Omental fat pad (tissue), 4 donors: Measurements from ENCODE around the gene CSGALNACT2. TPM values are rescaled to one million over a fixed set of nuclear protein-coding genes. Genes with fewer than 3 reads are reported as not detected.

Source experiments
- ATAC-seq: fragments of 150-250 bp; one replicate; pipeline ENCODE4 v1.9.1; 2016; ENCODE audit warnings: mild to moderate bottlenecking, moderate library complexity; ENCODE audit not compliant: low FRiP score
- DNase-seq: peaks from one replicate; pipeline ENCODE4 v3.0.0-alpha.2; 2019; ENCODE audit warnings: low spot score
- total RNA-seq, 4 donors: library from RNA; depleted of rRNA; stranded (reverse); fragments of >200 nt; gene quantifications; one replicate each; pipeline ENCODE4 v1.1.0, GENCODE V29; 2016
- TF ChIP-seq, protein P1 (sequence below), 3 donors: fragments of 450-650 bp; IDR thresholded peaks; one replicate each; pipeline ENCODE4 v1.5.1; 2016 to 2017; ENCODE audit warnings: antibody characterized with exemption in 3 of 3, mild to moderate bottlenecking in 3 of 3, moderate library complexity in 2 of 3

The CSGALNACT2 gene
- total RNA-seq, 4 donors from 2014 or later: 22.0 to 45.8 (median 37.9) TPM

DNA sequence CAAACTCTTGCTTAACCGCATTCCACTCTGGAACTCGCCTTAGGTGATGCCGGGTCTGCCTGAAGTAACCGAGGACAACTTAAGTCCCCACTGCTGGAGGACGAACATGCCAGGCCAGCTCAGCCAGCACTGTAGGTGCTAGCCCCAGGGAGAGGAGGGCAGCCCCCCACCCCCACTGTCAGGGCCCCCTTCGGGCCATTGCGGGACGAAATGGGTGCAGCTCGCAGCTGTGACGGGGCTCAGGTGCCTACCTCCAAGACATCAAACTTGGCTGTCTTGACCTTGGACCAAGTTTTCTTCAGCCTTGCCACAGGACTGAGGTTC lies 60.4 kb downstream of the CSGALNACT2 start:
- TF ChIP-seq, protein P1, sequence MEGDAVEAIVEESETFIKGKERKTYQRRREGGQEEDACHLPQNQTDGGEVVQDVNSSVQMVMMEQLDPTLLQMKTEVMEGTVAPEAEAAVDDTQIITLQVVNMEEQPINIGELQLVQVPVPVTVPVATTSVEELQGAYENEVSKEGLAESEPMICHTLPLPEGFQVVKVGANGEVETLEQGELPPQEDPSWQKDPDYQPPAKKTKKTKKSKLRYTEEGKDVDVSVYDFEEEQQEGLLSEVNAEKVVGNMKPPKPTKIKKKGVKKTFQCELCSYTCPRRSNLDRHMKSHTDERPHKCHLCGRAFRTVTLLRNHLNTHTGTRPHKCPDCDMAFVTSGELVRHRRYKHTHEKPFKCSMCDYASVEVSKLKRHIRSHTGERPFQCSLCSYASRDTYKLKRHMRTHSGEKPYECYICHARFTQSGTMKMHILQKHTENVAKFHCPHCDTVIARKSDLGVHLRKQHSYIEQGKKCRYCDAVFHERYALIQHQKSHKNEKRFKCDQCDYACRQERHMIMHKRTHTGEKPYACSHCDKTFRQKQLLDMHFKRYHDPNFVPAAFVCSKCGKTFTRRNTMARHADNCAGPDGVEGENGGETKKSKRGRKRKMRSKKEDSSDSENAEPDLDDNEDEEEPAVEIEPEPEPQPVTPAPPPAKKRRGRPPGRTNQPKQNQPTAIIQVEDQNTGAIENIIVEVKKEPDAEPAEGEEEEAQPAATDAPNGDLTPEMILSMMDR (IDR thresholded peaks at IDR 0.05): no peak
- DNase-seq: peak; percentile 6
- ATAC-seq: no peak

- ATAC-seq (no peak), DNase-seq (peak; percentile 18)
- TF ChIP-seq, protein P1 (IDR thresholded peaks at IDR 0.05): no peak
These were observed 60.9 kb downstream of the CSGALNACT2 start for GRCh38 chr10:43199088-43199683.

DNA sequence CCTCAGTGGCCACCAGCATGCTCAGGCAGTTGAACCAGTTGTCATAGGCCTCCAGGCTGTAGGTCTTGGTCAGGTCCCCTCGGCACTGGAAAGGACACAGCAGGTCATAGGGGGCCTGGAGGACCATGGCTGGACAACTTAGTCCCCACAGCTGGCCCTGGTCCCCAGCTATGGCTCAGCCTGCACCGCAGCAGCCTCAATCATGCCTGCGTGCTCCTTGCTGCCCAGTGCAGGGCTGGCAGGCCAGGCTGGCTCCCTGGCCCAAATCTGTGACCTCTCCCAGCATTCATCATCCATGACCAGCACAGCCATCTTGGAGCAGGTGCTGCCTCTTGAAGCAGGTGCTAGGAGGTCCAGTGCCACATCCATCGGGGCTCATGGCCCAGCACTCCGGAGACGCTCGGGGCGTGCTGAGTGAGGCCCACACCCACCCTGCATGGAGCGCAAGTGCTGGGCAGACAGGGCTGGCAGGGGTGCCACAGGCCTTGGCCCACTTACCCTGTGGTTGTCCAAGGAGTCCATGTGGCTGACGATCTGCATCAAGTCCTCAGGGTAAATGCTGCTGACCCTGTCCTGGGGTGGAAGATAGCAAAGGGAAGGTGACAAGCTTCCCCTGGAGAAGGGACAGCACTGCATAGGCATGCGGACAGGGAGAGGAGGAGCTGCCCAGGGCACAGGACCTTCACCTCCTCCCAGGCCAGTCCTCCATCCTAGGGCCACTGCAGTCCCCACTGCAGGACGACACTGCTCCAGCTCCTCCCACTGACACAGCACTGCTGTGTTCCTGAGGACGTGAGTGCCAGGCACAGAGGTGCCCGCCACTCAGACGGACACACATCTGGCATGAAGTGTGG lies 61.7 kb downstream of the CSGALNACT2 start:
- no peak for ATAC-seq
- TF ChIP-seq, protein P1 (IDR thresholded peaks at IDR 0.05): no peak
- DNase-seq: no peak

GRCh38 chr10:43200538-43201390 lies 62.5 kb downstream of the CSGALNACT2 start:
- ATAC-seq: no peak
- DNase-seq: peak; percentile 8

DNA sequence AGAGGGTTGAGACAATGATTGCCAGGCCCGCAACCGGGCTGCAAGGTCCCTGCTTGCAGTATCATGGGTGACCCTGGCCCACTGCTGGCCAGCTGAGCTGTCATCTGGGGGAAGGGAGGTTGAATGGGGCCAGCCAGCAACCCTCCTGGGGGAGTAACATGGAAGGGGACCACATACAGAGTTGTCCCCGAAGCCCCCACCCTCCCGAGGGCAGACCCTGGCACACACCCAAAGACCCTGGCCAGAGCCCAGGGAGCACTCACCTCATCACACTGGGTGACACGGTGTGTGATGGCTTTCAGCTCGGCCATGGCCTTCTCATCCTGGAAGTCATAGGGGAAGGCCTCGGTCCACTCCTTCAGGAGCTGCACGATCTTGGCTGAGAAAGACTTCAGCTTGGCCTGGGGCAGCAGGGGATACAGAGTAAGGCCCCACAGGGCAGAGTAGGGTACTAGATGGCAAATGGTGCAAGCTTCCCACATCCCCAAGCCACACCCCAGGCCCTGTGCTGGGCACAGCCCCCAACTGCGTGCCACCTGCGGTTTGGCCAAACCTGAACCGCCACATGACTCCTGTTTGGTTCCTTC lies 63.4 kb downstream of the CSGALNACT2 start:
- ATAC-seq: no peak
- TF ChIP-seq, protein P1 (IDR thresholded peaks at IDR 0.05): no peak
- peak; percentile 4 for DNase-seq

More at GRCh38 chr10:43200538-43201390, 62.5 kb downstream of the CSGALNACT2 start:
- TF ChIP-seq, protein P1 (IDR thresholded peaks at IDR 0.05): no peak

- DNase-seq (peak; percentile 20), ATAC-seq (no peak)
- TF ChIP-seq, protein P1 (IDR thresholded peaks at IDR 0.05): no peak
These were observed 64.0 kb downstream of the CSGALNACT2 start for GRCh38 chr10:43202224-43202656.
